Measurements from ENCODE around the gene CSMD2.

DNA sequence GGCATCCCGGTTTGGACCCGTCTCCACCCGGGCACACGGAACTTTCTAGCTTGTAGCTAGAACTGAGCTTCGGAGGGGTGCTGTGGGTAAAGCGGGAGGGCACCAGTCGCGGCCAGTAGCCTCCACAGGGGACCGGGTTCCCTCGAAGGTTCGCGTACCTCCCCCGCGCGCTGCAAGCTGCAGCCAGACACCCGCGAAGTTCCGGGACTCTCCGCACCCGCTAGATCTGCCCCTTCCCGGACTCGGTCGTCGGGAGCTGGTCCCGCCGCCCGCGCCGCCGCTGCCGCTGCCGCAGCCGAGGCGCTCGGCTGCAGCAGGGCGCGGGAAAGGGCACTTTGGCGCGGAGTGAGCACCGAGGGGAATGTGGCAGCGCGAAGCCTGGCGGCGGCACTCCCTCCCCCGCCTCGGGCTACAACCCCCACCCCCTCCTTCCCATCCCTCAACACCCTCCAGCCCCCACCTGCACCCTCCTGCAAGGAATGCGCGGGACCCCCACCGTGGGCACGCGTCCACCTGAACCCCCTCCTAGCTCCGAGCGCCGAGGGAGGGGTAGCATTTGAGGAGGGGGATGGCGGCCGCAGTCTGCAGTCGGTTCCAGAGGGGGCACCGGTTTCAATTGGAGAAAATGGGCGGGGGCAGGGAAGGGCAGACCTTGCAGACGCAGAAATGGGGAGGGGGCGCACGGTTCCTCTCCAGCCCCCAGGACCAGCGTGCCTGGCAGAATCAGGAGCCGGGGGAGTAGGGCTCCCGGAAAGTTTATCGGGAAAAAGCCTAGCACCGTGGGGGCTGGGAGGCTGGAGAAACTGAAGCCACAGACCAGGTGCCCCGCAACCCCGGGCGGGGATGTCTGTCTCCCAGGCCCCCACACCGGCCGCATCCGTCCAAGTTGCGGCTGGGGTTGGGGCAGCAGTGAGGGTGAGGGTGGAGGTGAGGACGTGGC, 968 bp downstream of the CSMD2 start:
- TF ChIP-seq POLR2A (IDR thresholded peaks at IDR 0.05): no peak
- TF ChIP-seq, protein P1, sequence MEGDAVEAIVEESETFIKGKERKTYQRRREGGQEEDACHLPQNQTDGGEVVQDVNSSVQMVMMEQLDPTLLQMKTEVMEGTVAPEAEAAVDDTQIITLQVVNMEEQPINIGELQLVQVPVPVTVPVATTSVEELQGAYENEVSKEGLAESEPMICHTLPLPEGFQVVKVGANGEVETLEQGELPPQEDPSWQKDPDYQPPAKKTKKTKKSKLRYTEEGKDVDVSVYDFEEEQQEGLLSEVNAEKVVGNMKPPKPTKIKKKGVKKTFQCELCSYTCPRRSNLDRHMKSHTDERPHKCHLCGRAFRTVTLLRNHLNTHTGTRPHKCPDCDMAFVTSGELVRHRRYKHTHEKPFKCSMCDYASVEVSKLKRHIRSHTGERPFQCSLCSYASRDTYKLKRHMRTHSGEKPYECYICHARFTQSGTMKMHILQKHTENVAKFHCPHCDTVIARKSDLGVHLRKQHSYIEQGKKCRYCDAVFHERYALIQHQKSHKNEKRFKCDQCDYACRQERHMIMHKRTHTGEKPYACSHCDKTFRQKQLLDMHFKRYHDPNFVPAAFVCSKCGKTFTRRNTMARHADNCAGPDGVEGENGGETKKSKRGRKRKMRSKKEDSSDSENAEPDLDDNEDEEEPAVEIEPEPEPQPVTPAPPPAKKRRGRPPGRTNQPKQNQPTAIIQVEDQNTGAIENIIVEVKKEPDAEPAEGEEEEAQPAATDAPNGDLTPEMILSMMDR (IDR thresholded peaks at IDR 0.05 in 4 of 5, conservative IDR thresholded peaks at IDR 0.05 in 1 of 5): no peak

All from gastrocnemius medialis (tissue), 4 donors.